GM12801 (cell line): ENCODE measurements around the gene CHD6.

Source experiments
- TF ChIP-seq, protein P1 (sequence below): IDR thresholded peaks from one replicate; pipeline ENCODE4 v1.5.1; 2011; ENCODE audit warnings: control low read depth; ENCODE audit not compliant: insufficient read length; ENCODE audit errors: extremely low read depth

The CHD6 gene

DNA sequence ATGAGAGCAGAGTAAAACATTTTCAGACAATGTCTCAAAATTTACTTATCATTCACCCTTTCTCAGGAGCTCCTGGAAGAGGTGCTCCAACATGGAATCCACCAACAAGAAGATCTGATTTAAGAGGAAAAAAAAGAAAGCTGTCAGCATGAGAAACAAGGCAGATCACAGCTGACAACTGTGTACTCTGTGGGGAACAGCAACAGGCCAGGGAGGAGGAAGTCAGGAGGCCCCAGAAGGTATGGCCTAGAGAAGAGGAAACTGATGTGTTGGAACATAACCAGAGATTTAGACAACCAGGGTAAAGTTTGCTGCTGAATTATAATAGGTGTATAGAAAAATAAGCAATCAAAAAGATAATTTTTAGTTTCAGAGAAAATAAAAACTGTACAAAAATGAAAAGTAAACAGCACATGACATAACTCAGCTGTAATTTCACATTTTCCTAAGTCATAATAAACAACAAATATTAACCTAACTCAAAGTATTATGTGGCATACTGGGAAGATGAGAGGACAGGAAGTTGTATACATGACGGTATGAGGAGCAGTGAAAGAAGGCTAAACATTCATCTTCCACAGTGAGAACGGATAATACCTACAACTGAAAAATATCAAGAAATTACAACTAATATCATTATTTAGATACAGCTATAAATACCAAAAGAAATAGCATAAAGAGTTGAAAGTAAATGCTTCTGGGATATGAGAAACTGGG lies 138.0 kb downstream of the CHD6 start:
- TF ChIP-seq, protein P1, sequence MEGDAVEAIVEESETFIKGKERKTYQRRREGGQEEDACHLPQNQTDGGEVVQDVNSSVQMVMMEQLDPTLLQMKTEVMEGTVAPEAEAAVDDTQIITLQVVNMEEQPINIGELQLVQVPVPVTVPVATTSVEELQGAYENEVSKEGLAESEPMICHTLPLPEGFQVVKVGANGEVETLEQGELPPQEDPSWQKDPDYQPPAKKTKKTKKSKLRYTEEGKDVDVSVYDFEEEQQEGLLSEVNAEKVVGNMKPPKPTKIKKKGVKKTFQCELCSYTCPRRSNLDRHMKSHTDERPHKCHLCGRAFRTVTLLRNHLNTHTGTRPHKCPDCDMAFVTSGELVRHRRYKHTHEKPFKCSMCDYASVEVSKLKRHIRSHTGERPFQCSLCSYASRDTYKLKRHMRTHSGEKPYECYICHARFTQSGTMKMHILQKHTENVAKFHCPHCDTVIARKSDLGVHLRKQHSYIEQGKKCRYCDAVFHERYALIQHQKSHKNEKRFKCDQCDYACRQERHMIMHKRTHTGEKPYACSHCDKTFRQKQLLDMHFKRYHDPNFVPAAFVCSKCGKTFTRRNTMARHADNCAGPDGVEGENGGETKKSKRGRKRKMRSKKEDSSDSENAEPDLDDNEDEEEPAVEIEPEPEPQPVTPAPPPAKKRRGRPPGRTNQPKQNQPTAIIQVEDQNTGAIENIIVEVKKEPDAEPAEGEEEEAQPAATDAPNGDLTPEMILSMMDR, result no peak

GRCh38 chr20:41479113-41479512 lies 139.1 kb downstream of the CHD6 start:
- TF ChIP-seq, protein P1, result no peak

- TF ChIP-seq, protein P1, result no peak
Observed at GRCh38 chr20:41478026-41478425, 140.2 kb downstream of the CHD6 start.

DNA sequence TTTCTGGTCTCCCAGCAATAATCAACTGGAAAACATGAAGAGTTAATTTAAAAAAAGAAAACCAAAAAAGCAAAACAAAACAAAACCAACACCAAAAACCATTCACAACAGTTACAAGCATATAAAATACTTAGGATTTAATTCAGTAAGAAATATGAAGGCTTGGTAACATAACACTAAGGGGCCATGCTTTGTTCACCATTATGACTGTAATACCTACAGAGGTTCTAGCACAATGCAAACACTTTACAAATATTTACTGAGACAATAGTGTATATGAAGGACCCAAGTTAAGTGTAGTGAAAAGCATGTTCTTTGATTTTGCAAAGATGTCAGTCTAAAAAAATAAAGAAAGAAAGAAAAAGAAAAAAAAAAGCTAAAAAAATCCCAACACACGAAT lies 141.7 kb downstream of the CHD6 start:
- TF ChIP-seq, protein P1, result no peak

GRCh38 chr20:41476013-41476441 lies 142.2 kb downstream of the CHD6 start:
- TF ChIP-seq, protein P1, result no peak

GRCh38 chr20:41475503-41475902 lies 142.7 kb downstream of the CHD6 start:
- TF ChIP-seq, protein P1, result no peak

- TF ChIP-seq, protein P1, result no peak
Observed at GRCh38 chr20:41470362-41471095, 147.6 kb downstream of the CHD6 start.
